ENCODE measurements around the gene CATSPERZ. TPM values are rescaled to one million over a fixed set of nuclear protein-coding genes. Genes with fewer than 3 reads are reported as not detected.

The CATSPERZ gene
- total and polyA plus RNA-seq, 2 of the 13 experiments (the other 11 are each of a cell fraction or from before 2014, with no cell fraction given) = 0.22 to 0.48 TPM

- no peak overlapping the region for H2AFZ ChIP-seq (ENCODE audit: low read length)
- H3K36me3 ChIP-seq (replicated peaks in 1 of 2; ENCODE audit: control insufficient read depth in 1 of 2, insufficient read depth in 2 of 2, low read length in 2 of 2) = no peaks in the 10 kb centered on the region
- no peaks in the 10 kb centered on the region for H4K20me1 ChIP-seq (ENCODE audit: insufficient read depth, low read length)
- FAIRE-seq (no peak), DNase-seq (ENCODE audit: low spot score) (no peak), ATAC-seq (peak; percentile 30)
- BruUV-seq (replicated peaks) = no TSS peak
- H3K4me1 ChIP-seq (ENCODE audit: insufficient read depth, low read length) = peaks cover 34% of the 10 kb centered on the region
- no peak overlapping the region for H3K9ac ChIP-seq (ENCODE audit: insufficient read depth, low read depth, low read length)
- peak overlapping the region; percentile 12 to 58 (median 27); a peak in 1 of 6 replicates for H3K4me3 ChIP-seq (replicated peaks in 1 of 3; ENCODE audit: insufficient read depth in 1 of 3, low read depth in 2 of 3, low read length in 3 of 3)
- POLR2A ChIA-PET = interaction anchor here (0.7 to 2.7 kb wide), 3 partner anchors 14 to 156 kb away, joined by 3 to 13 read pairs (median 10); partner anchors contain the start of genes PRDX5, STIP1 and TRMT112
- TF ChIP-seq E2F5 (CRISPR knock-in tag; conservative IDR thresholded peaks at IDR 0.05) (no peak), ZNF652 (CRISPR knock-in tag; IDR thresholded peaks at IDR 0.05; ENCODE audit: borderline replicate concordance, low read depth) (peak; percentile 51; the same call in 1 of the 2 replicates), ZBTB33 (CRISPR knock-in tag; IDR thresholded peaks at IDR 0.05) (0 out of 2 replicates have a peak, but pooled peaks have one; percentile 60)
- H3K79me2 ChIP-seq (ENCODE audit: insufficient read depth, low read length) = no peaks in the 10 kb centered on the region
- CTCF ChIA-PET (ENCODE audit: low intra/inter-chr PET ratio, low total read pairs) = interaction anchor here (0.8 kb wide), 1 partner anchor 15 kb away, joined by 3 read pairs; no protein-coding TSS in a partner anchor
- 26% methylated on average over 21 of the region's 33 CpGs for WGBS (ENCODE audit: low lambda C conversion rate)
- in situ Hi-C loops (cut with HindIII; ENCODE audit: extremely low pct_ligation_motif_present, low pct_unique_long_range_greater_than_20kb) (no loop called here), intact Hi-C loops (cut with micrococcal nuclease; ENCODE audit: unreplicated experiment) (no loop called here)
- H3K4me2 ChIP-seq (ENCODE audit: low read depth, low read length) = peak overlapping the region; percentile 55
- H3K27me3 ChIP-seq (ENCODE audit: control insufficient read depth in 1 of 2, insufficient read depth in 2 of 2, low read length in 2 of 2) = peaks cover 3 to 43% of the 10 kb centered on the region in 2 experiments; a peak in 4 of 5 replicates
- H3K27ac ChIP-seq (ENCODE audit: extremely low read length, insufficient read depth, low read length) = no peak overlapping the region
- no peaks in the 10 kb centered on the region for H3K9me3 ChIP-seq (ENCODE audit: low read length)
Measured at GRCh38 chr11:64340671-64341335, 40.6 kb downstream of the CATSPERZ start.

Data from HepG2 (cell line).